A549 (cell line): ENCODE results near the gene SECISBP2L. TPM values are rescaled to one million over a fixed set of nuclear protein-coding genes. Genes with fewer than 3 reads are reported as not detected.

ENCODE experiments used
- ATAC-seq, 2 experiments: fragments of 200-7000 bp in 1 of 2; fragments of >200 bp in 1 of 2; cut with Nextera tagmentation in 1 of 2; cut with Tn5 transposase in 1 of 2; 3 replicates each; pipeline versions ENCODE4 v1.8.0 to v1.9.1; 2018 to 2020; ENCODE audit warnings: mild to moderate bottlenecking in 1 of 2, moderate library complexity in 1 of 2
- CTCF ChIA-PET: fragments of 300-600 bp; sonication (Branson Sonifier 250); formaldehyde crosslinking; extraction: SDS; loops from one replicate; lab custom pipeline; 2021; ENCODE audit warnings: antibody characterized with exemption, inconsistent platforms; lab: Yijun Ruan, JAX
- POLR2A ChIA-PET: fragments of 350-600 bp; formaldehyde crosslinking; extraction: SDS; loops from one replicate; lab custom pipeline; 2021; ENCODE audit warnings: antibody characterized with exemption, inconsistent platforms; lab: Yijun Ruan, JAX
- DNase-seq, 2 experiments: peaks; one replicate each; pipeline versions ENCODE4 v3.0.0 to v3.0.0-alpha.2; 2011 to 2016; ENCODE audit warnings: low read depth in 1 of 2, low spot score in 1 of 2
- FAIRE-seq: peaks from 2 replicates; lab custom pipeline; 2011; peaks lifted over from hg19 to GRCh38; lab: Jason Lieb, UNC
- H3K27ac ChIP-seq, 2 experiments: fragments of >200 bp; sonication (Bioruptor Twin); formaldehyde crosslinking; 3 replicates each; pipeline ENCODE4 v1.5.1; 2016 to 2017
- H3K4me1 ChIP-seq: fragments of >200 bp; sonication (Bioruptor Twin); formaldehyde crosslinking; 3 replicates; pipeline ENCODE4 v1.6.1; 2016
- H3K4me2 ChIP-seq: fragments of >200 bp; sonication (Bioruptor Twin); formaldehyde crosslinking; 3 replicates; pipeline ENCODE4 v1.6.1; 2016
- H3K4me3 ChIP-seq: fragments of >200 bp; sonication (Bioruptor Twin); formaldehyde crosslinking; 3 replicates; pipeline ENCODE4 v1.5.1; 2016
- H3K9me3 ChIP-seq: fragments of >200 bp; sonication (Bioruptor Twin); formaldehyde crosslinking; 3 replicates; pipeline ENCODE4 v1.6.1; 2016
- CHD2 ChIP-seq: fragments of 150-350 bp; IDR thresholded peaks from 2 replicates; pipeline ENCODE4 v1.6.1; 2014; ENCODE audit warnings: low read length; ENCODE audit not compliant: partially characterized antibody
- ELK1 ChIP-seq: fragments of 150-350 bp; IDR thresholded peaks from 2 replicates; pipeline ENCODE4 v1.6.1; 2014; ENCODE audit warnings: low read depth, mild to moderate bottlenecking, low read length
- FOSL2 ChIP-seq, 2 experiments: fragments of 450-650 bp in 1 of 2; fragments of >200 bp in 1 of 2; sonication (Bioruptor Twin) in 1 of 2; formaldehyde crosslinking; IDR thresholded peaks; 2 replicates each; pipeline versions ENCODE4 v1.5.0 to v1.6.1; 2016 to 2020; ENCODE audit warnings: mild to moderate bottlenecking in 1 of 2, moderate library complexity in 1 of 2
- HDAC2 ChIP-seq: fragments of 200-600 bp; sonication (generic); IDR thresholded peaks from 2 replicates; pipeline ENCODE4 v1.6.1; 2016
- HES2 ChIP-seq: fragments of >200 bp; sonication (Bioruptor Twin); formaldehyde crosslinking; IDR thresholded peaks from 2 replicates; pipeline ENCODE4 v1.6.1; 2016
- HEYL ChIP-seq: fragments of 250-450 bp; sonication (Bioruptor Pico); IDR thresholded peaks from 2 replicates; pipeline ENCODE4 v1.8.0; 2021; ENCODE audit warnings: mild to moderate bottlenecking, moderate library complexity
- JUN ChIP-seq, 2 experiments: fragments of >200 bp; sonication (Bioruptor Twin); formaldehyde crosslinking; IDR thresholded peaks; 2 replicates in 1 of 2; 3 replicates in 1 of 2; pipeline ENCODE4 v1.6.1; 2016 to 2017
- KDM5A ChIP-seq: fragments of 200-600 bp; sonication (generic); IDR thresholded peaks from 2 replicates; pipeline ENCODE4 v1.6.1; 2016; ENCODE audit warnings: antibody characterized with exemption, mild to moderate bottlenecking
- MAFK ChIP-seq: fragments of 450-650 bp; IDR thresholded peaks from 2 replicates; pipeline ENCODE4 v1.6.1; 2014; ENCODE audit not compliant: partially characterized antibody
- MAZ ChIP-seq: fragments of 150-350 bp; IDR thresholded peaks from 2 replicates; pipeline ENCODE4 v1.6.1; 2014; ENCODE audit warnings: antibody characterized with exemption, low read depth, low read length, borderline replicate concordance
- NFE2L2 ChIP-seq: fragments of 150-350 bp; conservative IDR thresholded peaks from 2 replicates; pipeline ENCODE4 v1.6.1; 2014; ENCODE audit warnings: low read length
- NR3C1 ChIP-seq: fragments of >200 bp; sonication (Bioruptor Twin); formaldehyde crosslinking; IDR thresholded peaks from 3 replicates; pipeline ENCODE4 v1.6.1; 2017
- PHF8 ChIP-seq: fragments of 200-600 bp; sonication (generic); IDR thresholded peaks from 2 replicates; pipeline ENCODE4 v1.6.1; 2016; ENCODE audit warnings: low read depth, mild to moderate bottlenecking, antibody characterized with exemption, moderate library complexity, borderline replicate concordance
- SMC3 ChIP-seq: fragments of >200 bp; sonication (Bioruptor Twin); formaldehyde crosslinking; IDR thresholded peaks from 3 replicates; pipeline ENCODE4 v1.6.1; 2018; ENCODE audit warnings: inconsistent platforms
- SREBF2 ChIP-seq: fragments of 450-650 bp; IDR thresholded peaks from 2 replicates; pipeline ENCODE4 v1.6.1; 2014; ENCODE audit warnings: mild to moderate bottlenecking, moderate library complexity
- TP53 ChIP-seq: fragments of 250-450 bp; sonication (Bioruptor Pico); IDR thresholded peaks from 2 replicates; pipeline ENCODE4 v1.5.0; 2021; ENCODE audit warnings: mild to moderate bottlenecking, moderate library complexity
- ZFP36 ChIP-seq: fragments of 450-650 bp; IDR thresholded peaks from 2 replicates; pipeline ENCODE4 v1.6.1; 2014; ENCODE audit warnings: borderline replicate concordance; ENCODE audit not compliant: partially characterized antibody
- ZNF302 ChIP-seq: fragments of 250-450 bp; sonication (Bioruptor Pico); IDR thresholded peaks from 2 replicates; pipeline ENCODE4 v1.9.0; 2021; ENCODE audit warnings: inconsistent platforms, mild to moderate bottlenecking, moderate library complexity
- ZSCAN20 ChIP-seq: fragments of 250-450 bp; sonication (Bioruptor Pico); IDR thresholded peaks from 2 replicates; pipeline ENCODE4 v1.8.0; 2022; ENCODE audit warnings: mild to moderate bottlenecking, moderate library complexity
- WGBS: methylation state at CpG from one replicate; pipeline ENCODE4 v1.1.6; 2017; ENCODE audit errors: missing lambda C conversion rate; 5-methylcytosine and 5-hydroxymethylcytosine counted together
- polyA plus RNA-seq, 4 experiments: library from polyadenylated mRNA; depleted of rRNA in 3 of 4; stranded (reverse); fragments of >200 nt; fragmentation: RNase III in 1 of 4; extraction: RNeasy Plus Mini Kit Qiagen cat#74134 plus additional on column Dnase treatment in 1 of 4; gene quantifications; 2 replicates in 3 of 4; 3 replicates in 1 of 4; pipeline ENCODE4 v1.2.3, GENCODE V29; 2011 to 2017
- TF ChIP-seq, protein P1 (sequence below): IDR thresholded peaks from 2 replicates; pipeline ENCODE4 v1.6.1; 2012

SECISBP2L gene
- polyA plus RNA-seq, 2 of the 4 experiments (the other 2 are of a cell fraction): 7.5 to 15.0 TPM

- WGBS: 56% methylated on average over 3 of the region's 3 CpGs
- FAIRE-seq (no peak), DNase-seq (no peak), ATAC-seq (no peak)
- Histone ChIP-seq H3K27ac (no peak overlapping the region), H3K4me3 (no peak overlapping the region), H3K4me1 (no peaks in the 10 kb centered on the region), H3K4me2 (no peak overlapping the region), H3K9me3 (no peaks in the 10 kb centered on the region)
- TF ChIP-seq ZSCAN20 (no peak), MAFK (peak; percentile 11), ZNF302 (no peak), NR3C1 (no peak), ELK1 (no peak)
- ChIA-PET POLR2A (no interaction called here), CTCF (no interaction called here)
These were observed 22.9 kb downstream of the SECISBP2L start for GRCh38 chr15:49023354-49023753.

DNA sequence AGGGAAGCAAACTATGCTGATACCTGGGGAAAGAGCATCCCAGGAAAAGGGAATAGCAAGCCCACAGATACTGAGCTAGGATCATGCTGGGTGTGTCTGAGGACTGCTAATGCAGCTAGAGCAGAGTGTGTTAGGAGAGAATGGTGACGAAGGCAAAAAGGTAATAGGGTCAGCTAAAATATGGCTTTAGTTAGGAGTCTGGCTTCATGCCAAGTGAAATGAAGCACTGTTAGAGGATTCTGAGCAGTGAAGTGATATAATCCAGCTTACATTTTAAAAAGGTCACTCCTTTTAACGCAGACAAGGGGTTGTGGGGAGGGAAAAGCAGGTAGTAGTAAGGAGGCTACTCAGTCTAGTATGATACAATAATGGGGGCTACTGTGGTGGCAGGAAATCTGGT lies 30.4 kb downstream of the SECISBP2L start:
- CTCF ChIA-PET: interaction anchor here (0.5 to 0.7 kb wide), 2 partner anchors 113 to 246 kb away, joined by 3 read pairs; no protein-coding TSS in a partner anchor
- WGBS: 93% methylated on average over 2 of the region's 2 CpGs

DNA sequence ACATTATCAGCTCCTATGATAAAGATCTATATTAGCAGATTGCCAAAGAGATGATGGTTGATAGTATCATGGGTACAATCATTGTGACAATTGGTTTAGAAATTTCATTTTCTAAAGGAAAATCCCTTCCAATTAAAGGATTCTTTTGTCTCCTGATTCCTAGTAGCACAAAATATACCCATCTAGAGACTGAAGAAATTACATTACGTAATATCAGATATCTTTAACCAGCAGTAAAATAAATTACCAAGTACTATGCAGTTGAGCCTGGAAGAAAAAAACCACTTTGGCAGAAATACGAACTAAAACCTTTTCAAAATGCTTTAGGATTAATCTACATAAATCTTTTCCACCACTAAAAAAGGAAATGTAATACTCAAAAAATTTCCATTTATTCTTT lies 46.9 kb downstream of the SECISBP2L start:
- Histone ChIP-seq H3K9me3 (no peaks in the 10 kb centered on the region), H3K4me1 (no peaks in the 10 kb centered on the region), H3K4me2 (no peak overlapping the region), H3K4me3 (no peak overlapping the region), H3K27ac (no peak overlapping the region)
- FAIRE-seq: no peak
- no peak for DNase-seq
- 86% methylated on average over 2 of the region's 2 CpGs for WGBS
- ChIA-PET CTCF (interaction anchor here (1.2 kb wide), 1 partner anchor 9 kb away, joined by 3 read pairs; no protein-coding TSS in a partner anchor), POLR2A (no interaction called here)
- TF ChIP-seq, protein P1, sequence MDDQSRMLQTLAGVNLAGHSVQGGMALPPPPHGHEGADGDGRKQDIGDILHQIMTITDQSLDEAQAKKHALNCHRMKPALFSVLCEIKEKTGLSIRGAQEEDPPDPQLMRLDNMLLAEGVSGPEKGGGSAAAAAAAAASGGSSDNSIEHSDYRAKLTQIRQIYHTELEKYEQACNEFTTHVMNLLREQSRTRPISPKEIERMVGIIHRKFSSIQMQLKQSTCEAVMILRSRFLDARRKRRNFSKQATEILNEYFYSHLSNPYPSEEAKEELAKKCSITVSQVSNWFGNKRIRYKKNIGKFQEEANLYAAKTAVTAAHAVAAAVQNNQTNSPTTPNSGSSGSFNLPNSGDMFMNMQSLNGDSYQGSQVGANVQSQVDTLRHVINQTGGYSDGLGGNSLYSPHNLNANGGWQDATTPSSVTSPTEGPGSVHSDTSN: no peak
- no peak for TF ChIP-seq ZFP36
- no peak for TF ChIP-seq KDM5A
- no peak for TF ChIP-seq FOSL2 (IDR thresholded peaks at IDR 0.05)
- no peak for TF ChIP-seq FOSL2 (CRISPR knock-in tag; IDR thresholded peaks at IDR 0.05)
- TF ChIP-seq JUN (IDR thresholded peaks at IDR 0.05): no peak
- TF ChIP-seq ZNF302: no peak
- no peak for TF ChIP-seq NFE2L2
- no peak for TF ChIP-seq HES2
- no peak for TF ChIP-seq PHF8
- TF ChIP-seq HDAC2: no peak
- ATAC-seq: no peak

More for the DNA sequence above, 30.4 kb downstream of the SECISBP2L start:
- Histone ChIP-seq H3K27ac (no peak overlapping the region), H3K4me2 (no peak overlapping the region), H3K9me3 (no peaks in the 10 kb centered on the region), H3K4me3 (no peak overlapping the region), H3K4me1 (no peaks in the 10 kb centered on the region)
- TF ChIP-seq ZNF302 (no peak), HEYL (CRISPR knock-in tag) (no peak), MAZ (no peak), SMC3 (no peak), SREBF2 (no peak)
- no peak for ATAC-seq
- no peak for DNase-seq
- POLR2A ChIA-PET: no interaction called here
- FAIRE-seq: no peak

- CTCF ChIA-PET: interaction anchor here (0.9 kb wide), 1 partner anchor 33 kb away, joined by 3 read pairs; the partner anchor contains the start of gene SHC4
- 91% methylated on average over 2 of the region's 2 CpGs for WGBS
These were observed 50.0 kb downstream of the SECISBP2L start for GRCh38 chr15:48996276-48996675.

More at GRCh38 chr15:48996276-48996675, 50.0 kb downstream of the SECISBP2L start:
- no peak overlapping the region for H3K27ac ChIP-seq
- no peak overlapping the region for H3K4me3 ChIP-seq
- H3K4me2 ChIP-seq: no peak overlapping the region
- ATAC-seq: no peak
- no peak for DNase-seq
- FAIRE-seq: no peak
- no peak for TF ChIP-seq TP53
- no peak for TF ChIP-seq CHD2
- TF ChIP-seq KDM5A: no peak
- H3K4me1 ChIP-seq: no peaks in the 10 kb centered on the region
- POLR2A ChIA-PET: no interaction called here
- H3K9me3 ChIP-seq: no peaks in the 10 kb centered on the region
